ENCODE data around the gene ADGRG2.

Gene ADGRG2, protein sequence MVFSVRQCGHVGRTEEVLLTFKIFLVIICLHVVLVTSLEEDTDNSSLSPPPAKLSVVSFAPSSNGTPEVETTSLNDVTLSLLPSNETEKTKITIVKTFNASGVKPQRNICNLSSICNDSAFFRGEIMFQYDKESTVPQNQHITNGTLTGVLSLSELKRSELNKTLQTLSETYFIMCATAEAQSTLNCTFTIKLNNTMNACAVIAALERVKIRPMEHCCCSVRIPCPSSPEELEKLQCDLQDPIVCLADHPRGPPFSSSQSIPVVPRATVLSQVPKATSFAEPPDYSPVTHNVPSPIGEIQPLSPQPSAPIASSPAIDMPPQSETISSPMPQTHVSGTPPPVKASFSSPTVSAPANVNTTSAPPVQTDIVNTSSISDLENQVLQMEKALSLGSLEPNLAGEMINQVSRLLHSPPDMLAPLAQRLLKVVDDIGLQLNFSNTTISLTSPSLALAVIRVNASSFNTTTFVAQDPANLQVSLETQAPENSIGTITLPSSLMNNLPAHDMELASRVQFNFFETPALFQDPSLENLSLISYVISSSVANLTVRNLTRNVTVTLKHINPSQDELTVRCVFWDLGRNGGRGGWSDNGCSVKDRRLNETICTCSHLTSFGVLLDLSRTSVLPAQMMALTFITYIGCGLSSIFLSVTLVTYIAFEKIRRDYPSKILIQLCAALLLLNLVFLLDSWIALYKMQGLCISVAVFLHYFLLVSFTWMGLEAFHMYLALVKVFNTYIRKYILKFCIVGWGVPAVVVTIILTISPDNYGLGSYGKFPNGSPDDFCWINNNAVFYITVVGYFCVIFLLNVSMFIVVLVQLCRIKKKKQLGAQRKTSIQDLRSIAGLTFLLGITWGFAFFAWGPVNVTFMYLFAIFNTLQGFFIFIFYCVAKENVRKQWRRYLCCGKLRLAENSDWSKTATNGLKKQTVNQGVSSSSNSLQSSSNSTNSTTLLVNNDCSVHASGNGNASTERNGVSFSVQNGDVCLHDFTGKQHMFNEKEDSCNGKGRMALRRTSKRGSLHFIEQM

DNA sequence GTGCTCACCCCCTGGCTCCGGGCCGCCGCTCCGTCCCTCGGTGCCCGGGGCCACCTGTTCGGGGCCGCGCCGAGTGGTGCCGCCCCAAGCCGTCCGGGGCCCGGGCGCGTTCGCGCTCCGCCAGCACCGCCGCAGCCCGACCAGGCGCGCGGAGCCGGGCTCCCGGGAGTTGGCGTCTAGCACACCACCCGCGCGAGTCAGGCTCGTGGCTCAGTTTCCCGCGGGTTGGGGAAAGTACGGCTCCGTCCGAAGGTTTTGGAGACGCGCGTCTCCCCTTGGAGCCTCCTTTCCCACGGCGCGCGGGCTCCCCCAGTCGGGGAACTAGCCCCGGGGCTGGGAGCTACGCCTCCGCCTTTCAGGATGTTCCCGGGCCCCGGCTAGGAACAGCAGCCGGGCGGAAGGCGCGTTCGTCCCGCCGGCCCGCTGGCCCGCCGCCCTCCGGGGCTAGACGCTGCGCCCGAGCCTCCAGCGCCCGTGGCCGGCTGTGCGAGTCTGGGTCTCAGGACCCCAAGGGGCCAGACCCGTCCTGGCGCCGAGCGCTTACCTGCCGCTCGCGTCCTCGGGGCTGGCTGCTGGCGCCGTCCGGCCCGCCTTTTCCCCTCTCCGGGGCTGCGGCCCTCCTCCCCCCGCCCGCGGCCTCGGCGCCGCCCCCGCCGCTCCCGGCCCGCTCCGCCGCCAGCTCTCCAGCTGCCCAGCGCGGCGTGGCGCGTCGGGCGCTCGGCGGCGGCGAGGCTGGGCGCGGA lies at the start of gene ADGRG2:
ADGRG2 (minus strand) TSS at position 571 of the 743 bp plus-strand sequence. CDS start 53,634 bp downstream, outside the sequence.
- DNase-seq (ENCODE audit: low read depth in 2 of 2) = no peak

DNA sequence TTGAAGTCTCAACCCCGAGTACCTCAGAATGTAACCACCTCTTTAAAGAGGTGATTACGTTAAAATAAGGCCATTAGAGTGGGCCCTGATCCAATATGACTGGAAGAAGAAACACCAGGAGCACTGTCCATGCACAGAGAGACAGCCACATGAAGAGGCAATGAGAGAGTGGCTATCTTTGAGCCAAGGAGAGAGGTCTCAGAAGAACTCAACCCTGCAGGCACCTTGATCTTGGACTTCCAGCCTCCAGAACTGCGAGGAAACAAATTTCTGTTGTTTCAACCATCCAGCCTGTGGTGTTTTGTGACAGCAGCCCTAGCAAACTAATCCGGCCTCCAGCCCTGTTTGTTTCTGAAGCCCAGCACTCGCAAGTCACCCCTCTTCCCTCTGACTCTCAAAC lies 46.3 kb upstream of the ADGRG2 start:
- no peak for DNase-seq (ENCODE audit: low read depth in 2 of 2)

DNA sequence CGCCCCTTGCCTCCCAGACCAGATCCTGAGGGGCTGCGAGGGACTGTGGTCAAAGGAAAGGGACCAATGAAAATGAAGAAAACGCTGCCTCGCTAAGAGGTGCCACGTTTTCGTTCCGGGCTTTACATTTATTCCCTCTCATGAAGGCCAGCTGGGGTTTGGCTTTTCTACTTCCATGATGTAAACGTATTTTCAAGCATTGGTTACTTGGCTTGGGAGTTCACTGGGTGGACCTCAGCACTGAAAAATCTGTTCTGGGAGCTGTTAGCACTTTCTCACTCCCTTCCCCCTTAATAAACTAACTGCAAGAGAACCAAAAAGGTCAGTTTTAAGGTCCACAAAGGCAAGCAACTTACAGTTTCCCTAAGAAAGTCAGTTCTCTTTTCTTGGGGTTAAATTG lies 40.6 kb upstream of the ADGRG2 start:
- DNase-seq (ENCODE audit: low read depth in 2 of 2) = no peak

DNA sequence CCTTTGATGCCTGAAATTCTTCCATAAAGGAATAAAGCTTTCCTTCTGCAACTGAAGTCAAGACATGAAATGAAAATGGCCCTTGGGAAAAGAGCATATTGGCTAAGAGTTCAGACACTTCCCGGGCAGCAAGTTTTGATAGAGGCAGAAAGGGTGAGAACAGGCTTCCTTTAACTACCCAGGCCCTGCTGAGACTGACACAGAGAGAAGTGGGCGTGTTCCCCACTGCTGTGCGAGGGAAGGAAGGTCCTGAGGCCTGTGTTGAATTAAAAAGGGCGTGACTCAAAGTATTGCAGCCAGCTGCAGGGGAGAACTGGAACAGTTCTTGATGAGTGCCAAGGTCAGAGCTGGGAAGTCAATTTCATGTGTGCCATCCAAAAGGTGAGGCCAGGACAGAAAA lies 33.9 kb upstream of the ADGRG2 start:
- DNase-seq (ENCODE audit: low read depth in 2 of 2) = no peak

DNA sequence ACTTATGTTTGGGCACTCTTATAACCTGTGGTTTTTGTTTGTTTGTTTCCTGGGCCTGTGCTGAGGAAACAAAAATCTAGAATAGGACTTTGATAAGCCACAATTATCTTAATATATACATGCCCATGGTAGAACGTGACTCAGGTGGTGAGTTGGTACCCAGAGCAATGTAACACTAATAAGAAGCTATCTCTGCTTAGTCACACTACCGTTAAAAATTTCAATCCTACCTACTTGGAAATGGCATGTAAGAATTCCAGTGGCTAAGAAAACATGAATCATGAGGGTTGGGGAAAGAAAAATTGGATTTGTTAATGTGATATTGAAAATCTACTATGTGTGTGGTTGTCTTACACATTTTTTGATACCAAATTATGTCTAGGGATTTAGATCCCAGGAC lies 30.5 kb upstream of the ADGRG2 start:
- DNase-seq (ENCODE audit: low read depth in 2 of 2) = no peak

DNA sequence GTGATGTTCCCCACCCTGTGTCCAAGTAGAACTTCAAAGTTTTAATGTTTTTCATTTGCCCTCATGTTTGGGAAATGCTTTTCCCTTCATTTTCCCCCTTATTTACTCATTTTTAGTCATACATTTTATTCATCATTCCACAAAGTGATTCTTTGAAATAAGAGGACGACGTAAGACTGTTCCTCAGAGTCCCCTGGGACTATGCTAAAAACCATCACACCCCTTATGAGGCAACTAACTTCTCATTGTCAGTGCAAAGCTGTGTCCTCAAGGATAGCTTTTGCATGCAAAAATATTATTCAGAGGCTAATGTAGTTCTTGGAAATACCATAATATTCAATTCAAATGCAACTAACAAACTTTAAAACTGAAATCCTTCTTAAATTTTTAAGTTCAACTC lies 14.8 kb upstream of the ADGRG2 start:
- no peak for DNase-seq (ENCODE audit: low read depth in 2 of 2)

DNA sequence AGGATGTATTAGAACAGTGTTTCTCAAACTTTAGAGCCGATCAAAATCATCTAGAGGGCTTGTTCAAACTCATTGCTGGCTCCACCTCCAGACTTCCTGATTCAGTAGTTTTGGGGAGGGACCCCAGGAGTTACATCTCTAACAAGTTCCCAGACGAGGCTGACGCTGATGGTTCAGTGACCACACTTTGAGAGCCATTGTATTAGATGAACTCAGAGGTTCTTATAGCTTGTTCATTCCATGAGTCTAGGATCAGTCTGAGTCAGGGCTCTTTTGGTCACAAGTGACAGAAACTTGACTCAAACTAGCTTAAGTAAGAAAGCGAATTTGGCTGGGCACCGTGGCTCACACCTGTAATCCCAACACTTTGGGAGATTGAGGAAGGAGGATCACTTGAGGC lies 11.5 kb upstream of the ADGRG2 start:
- DNase-seq (ENCODE audit: low read depth in 2 of 2) = no peak

DNA sequence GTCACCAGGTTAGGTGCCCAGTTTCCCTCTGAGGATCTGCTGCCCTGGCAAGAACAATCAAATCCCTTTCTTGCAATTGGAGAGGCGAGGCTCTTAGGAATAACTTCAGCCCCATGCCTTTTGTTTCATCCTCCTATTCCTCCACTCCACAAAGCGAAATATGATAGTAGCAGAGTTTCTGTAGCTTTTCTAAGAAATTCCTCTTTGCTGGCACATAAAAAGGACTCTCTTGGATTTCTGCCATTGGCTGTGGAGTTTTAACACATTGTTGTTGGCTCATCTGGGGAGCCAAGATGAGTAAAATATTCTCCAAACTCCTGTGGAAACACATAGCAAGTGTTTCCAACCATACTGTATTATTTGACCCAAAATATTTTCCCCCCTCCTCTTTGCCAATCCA lies 11.0 kb upstream of the ADGRG2 start:
- DNase-seq (ENCODE audit: low read depth in 2 of 2) = no peak

DNA sequence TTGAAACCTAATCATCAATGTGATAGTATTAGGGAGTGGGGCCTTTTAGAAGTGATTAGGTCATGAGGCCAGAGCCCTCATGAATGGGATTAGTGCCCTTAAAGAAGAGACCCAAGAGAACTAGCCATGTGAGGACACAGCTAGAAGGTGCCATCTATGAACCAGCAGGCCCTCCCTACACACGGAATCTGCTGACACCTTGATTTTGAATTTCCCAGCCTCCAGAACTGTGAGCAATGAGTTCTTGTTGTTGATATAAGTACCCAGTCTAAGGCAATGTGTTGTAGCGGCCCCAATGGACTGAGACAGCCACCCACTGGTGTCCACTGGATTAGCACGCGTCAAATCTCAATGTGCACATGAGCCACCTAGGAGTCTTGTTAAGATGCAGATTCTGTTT lies 8.4 kb upstream of the ADGRG2 start:
- no peak for DNase-seq (ENCODE audit: low read depth in 2 of 2)

DNA sequence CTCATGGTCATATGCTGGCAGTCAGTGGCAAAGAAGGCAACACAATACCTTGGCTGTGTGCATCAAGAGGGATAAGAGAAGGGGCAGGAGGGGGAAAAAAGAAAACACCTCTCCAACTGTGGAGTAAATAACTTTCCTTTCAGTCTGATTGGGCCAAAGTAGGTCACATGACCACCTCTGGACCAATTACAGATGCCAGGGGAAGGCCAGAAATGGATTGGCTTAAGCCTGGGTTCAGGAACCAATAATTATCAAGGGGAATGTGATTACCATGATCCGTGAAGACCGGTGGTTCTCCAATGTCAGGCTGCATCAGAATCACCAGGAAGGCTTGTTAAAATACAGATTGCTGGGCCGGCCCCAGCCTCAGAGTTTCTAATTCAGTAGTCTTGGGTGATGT lies 7.4 kb upstream of the ADGRG2 start:
- no peak for DNase-seq (ENCODE audit: low read depth in 2 of 2)

DNA sequence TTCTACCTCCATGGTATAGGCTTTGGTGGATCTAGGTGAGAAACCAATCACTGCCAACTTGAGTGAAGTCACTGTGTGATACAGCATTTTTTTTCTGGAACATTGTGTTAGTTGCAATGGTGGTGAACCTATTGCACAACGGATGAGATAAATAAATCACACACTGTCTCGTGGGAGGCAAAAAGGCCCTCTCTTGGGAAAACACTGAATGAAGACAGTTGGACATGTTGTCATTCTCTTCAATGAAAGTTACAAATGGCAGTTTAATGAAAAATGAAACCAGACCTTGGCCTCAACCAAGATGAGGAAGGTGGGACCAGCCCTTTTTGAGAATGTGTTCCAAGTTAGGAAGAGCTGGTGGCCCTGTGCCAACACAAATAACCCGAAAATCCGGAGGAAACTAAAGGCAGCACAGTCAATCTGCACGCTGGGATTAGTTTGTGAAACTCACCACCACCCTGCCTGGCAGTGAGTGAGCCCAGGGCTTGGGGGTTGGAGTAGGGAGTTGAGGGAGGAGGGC lies 5.4 kb upstream of the ADGRG2 start:
- DNase-seq (ENCODE audit: low read depth in 2 of 2) = no peak

DNA sequence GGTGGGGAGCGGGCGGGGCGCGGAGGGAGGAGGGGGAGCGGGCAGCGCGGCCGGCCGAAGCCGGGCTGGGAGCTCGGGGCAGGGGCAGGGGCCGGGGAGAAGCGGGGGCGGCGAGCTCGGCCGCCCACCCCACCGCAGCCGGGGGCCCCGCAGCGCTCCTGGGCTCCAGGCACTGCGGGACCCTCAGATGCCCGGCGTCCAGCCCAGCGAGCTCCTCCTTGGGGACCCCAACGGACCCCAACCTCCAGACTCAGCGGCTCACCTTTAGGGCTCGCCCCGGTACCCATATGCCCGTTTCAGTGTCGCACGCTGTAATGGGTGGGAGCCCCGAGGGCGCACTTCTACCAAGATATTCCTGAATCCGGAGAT lies 357 bp upstream of the ADGRG2 start:
- no peak for DNase-seq (ENCODE audit: low read depth in 2 of 2)

DNA sequence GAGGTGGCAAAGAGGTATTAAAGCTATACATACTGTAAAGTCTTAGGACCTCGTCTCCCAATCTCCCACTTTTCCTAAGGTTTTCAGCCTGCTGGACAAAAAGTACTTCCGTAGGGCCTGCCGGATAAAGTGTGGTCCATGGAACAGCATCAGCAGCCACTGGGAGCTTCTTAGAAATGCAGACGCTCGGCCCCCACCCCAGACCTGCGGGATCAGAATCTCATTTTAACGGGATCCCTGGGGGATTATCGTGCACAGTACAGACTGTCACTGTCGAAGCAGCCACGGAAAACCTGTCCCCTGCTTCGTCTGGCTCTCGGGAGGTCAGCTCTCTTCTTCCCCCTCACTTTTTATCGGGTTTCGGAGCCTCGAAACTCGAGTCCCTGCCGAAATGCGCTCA lies 802 bp downstream of the ADGRG2 start:
- DNase-seq (ENCODE audit: low read depth in 2 of 2) = no peak

DNA sequence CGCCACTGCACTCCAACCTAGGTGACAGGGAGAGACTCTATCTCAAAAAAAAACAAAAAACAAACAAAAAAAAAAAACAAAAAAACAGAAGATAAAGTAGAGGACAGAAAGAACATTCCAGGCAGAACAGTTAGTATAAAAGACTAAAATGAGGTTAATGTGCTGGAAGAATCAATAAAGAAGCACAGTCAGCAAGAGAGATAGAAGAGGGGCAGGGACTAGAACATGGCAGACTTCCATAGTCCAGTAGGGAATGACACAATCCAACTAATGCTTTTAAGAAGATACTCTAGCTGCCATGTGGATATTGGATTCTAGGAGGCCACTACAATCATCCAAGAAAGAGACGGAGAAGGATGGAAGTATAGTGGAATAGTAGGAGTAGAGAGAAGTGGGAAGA lies 11.6 kb downstream of the ADGRG2 start:
- no peak for DNase-seq (ENCODE audit: low read depth in 2 of 2)

DNA sequence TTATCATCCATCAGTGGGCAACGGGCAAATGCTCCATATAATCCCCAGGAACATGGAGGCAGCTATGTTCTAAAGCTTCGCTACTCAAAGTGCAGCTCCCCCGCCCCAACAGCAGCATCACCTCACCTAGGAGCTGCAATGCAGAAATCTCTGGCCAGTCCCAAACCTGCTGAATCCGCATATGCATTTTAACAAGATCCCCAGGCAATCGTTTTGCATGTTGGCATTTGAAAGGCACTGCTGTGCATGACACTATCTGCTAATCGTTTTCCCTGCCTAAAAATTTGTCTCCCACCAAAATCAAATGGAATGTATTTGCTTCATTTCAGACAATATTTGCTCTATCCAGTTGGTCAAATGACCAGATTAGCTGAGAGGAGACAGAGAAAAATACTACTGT lies 15.2 kb downstream of the ADGRG2 start:
- no peak for DNase-seq (ENCODE audit: low read depth in 2 of 2)

DNA sequence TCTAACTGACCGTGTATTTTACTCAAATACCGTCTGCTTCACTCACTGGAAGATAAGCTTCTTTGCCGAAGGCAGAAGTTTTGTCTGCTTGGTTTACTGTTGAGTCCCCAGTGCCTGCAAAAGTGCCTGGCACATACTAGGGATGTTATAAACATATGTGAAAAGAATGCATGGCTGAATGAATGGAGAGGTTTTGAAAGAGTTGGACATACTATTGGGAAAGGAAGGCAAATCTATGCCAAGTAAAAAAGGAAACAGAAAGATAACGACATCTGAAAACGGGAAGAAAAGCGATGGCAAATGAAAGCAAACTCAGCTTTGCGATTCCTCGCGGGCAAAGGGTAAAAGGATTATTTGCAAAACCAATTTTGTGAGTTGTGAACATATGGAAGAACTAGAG lies 21.7 kb downstream of the ADGRG2 start:
- no peak for DNase-seq (ENCODE audit: low read depth in 2 of 2)

DNA sequence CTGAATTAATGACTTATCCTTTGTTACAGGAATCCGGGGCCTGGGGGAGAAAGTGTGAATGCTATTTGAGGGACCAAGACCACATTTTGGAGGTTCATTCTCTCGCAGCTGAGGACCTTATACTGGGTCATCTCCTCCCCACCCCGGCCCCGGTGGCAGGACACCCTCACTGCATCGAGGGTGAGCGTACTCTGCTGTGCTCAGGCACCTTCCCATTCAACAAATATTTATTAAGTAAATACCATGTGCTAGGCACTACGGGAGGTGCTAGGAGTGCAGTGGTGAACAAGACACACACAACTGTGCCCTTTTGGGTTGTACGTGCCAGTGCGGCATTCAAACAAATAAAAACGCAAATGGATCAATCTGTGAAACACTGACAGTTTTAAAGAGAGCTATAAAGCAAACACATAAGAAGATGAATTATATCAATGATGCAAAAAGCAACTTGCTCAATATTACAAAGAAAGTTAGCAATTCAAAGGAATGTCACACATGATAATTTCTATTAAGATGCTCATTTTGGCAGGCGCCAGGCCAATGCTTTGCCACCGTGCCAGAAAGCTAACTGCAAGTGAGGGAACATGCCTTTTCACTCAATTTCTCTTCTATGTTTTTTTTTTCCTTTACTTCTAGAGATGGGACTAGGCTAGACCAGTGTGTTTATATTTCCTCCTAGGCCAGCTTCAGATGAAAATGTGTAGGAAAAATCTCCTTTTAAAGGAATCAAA lies 24.6 kb downstream of the ADGRG2 start:
- no peak for DNase-seq (ENCODE audit: low read depth in 2 of 2)

DNA sequence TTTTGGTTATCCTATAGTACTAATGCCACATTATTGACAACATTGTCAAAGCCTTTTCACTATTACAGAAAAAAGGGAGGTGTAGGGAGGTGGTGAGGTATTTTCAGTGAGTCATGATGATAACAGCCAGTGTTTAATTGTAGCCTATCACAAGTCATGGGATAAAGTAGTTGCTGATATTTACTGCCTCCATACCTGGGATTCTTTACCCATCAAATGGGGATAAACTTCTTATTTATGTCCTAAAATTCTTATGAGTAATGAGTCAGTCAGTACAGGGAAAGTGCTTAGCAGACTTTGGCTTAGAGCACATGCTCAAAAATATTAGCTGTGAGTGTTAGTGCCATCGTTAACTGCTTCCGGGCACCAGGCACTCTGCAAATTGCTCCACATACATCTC lies 25.7 kb downstream of the ADGRG2 start:
- no peak for DNase-seq (ENCODE audit: low read depth in 2 of 2)

DNA sequence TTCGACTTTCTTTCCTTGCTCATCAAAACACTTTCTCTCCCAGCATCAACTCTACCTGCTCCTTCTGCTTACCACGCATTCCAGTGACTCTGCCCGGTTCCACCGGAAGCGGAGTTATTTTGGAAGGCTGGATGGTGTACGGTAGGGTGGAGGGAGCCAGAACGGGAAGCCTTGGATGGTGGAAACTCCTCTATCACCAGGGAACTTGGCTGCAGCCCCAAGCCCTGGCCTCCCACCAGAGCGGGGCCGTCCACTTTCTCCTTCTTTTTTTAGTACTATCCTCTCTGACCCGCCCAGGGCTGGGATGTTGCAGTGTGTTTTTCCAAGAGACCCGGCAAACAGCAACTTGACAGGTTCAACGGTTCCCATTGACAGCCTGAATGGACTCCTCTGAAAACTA lies 27.6 kb downstream of the ADGRG2 start:
- no peak for DNase-seq (ENCODE audit: low read depth in 2 of 2)

DNA sequence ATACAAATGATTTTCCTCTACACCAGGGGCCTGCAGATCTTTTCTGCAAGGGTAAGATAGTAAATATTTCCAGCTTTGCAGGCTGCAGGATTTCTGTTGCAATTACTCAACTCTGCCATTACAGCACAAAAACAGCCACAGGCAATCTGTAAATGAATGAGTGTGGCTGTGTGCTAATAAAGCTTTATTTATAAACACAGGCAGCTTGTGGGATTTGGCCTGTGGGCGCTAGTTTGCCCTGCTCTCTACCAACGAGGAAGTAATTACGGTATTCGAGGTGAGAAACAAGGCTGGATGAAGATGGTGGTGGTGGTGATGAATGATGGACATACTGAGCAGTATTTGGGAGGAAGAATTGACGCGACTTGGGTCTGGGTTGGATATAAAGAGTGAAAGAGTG lies 30.7 kb downstream of the ADGRG2 start:
- no peak for DNase-seq (ENCODE audit: low read depth in 2 of 2)

DNA sequence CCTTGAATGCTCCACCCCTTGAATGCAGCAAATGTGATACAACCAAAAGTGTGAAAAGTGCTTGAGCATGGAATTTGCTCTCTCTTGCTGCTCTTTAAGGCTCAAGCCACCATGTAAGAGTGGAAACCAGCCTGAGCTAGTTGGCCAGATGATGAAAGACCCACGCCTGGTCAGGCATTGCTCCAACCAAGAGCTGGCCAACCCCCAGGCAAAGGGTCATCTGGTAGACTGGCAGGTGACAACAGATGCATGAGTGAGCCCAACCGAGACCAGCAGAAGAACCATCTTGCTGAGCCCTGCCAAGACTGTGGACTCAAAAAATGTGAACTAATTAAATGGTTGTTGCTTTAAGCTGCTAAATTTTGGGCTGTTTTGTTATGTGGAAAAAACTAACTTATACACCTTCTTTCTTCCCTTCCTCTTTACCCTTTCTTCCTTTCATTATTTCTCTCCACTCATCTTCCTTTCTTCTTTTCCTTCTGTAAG lies 32.7 kb downstream of the ADGRG2 start:
- no peak for DNase-seq (ENCODE audit: low read depth in 2 of 2)
